ENCODE measurements around the gene DHRS1. TPM values are rescaled to one million over a fixed set of nuclear protein-coding genes. Genes with fewer than 3 reads are reported as not detected.

The DHRS1 gene
- total RNA-seq, 1 experiment from 2014 or later, result 34.7 TPM

DNA sequence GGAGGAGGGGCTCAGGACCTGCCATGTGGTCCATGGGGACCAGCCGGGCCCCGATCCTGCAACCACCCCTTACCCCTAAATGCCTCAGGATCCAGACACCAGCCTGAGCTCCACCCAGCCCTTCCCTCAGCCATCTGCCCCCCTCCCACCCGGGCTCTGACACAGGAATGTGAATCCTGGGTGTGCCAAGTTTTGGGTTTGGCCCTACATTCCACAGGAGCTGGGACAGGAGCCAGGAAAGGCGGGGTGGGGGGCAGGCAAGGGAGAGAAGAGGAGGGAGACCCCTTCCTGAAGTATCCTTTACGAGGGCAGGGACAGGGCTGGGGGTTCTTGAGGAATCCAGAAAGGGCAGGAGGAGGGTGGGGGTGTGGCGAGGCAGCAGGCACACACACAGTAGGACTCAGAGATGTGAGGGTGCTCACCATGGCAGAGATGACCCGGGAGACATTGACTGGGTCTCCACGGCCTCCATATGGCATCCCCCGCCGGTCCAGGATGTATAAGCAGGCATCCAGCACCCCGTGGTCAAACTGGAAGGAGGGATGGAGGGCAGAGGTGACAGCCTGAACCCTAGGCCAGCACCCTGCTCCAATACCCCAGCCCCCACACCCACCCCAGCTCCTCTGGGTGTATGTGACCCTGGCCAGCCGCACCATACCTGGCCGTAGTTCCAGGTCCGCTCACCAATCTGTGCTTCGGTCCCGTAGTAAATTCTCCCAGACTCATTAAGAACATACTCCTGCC lies 40.1 kb downstream of the DHRS1 start:
- H3K27ac ChIP-seq (ENCODE audit: low read depth, low read length), result no peak overlapping the region
- H3K4me3 ChIP-seq (replicated peaks in 1 of 2; ENCODE audit: low read depth in 1 of 2, low read length in 2 of 2), result no peak overlapping the region
- peak overlapping the region; percentile 43 for H3K4me2 ChIP-seq (ENCODE audit: low read length)
- no peaks in the 10 kb centered on the region for H3K9me3 ChIP-seq (ENCODE audit: control insufficient read depth in 1 of 2, insufficient read depth in 1 of 2, low read depth in 1 of 2, low read length in 2 of 2)
- no peak overlapping the region for H3K9ac ChIP-seq (ENCODE audit: low read length)
- TF ChIP-seq POLR2A (IDR thresholded peaks at IDR 0.05; ENCODE audit: borderline replicate concordance, extremely low read depth, insufficient read depth, insufficient read length), result no peak
- no peak for TF ChIP-seq TCF7L2 (IDR thresholded peaks at IDR 0.05; ENCODE audit: borderline replicate concordance, extremely low read depth, insufficient read depth, insufficient read length)
- no peak for TF ChIP-seq CEBPB (IDR thresholded peaks at IDR 0.05; ENCODE audit: low read depth)
- no peak for TF ChIP-seq FOSL1 (IDR thresholded peaks at IDR 0.05; ENCODE audit: low read depth)
- no peak for TF ChIP-seq SIN3A (IDR thresholded peaks at IDR 0.05; ENCODE audit: low read depth)
- no peak for TF ChIP-seq ELF1 (IDR thresholded peaks at IDR 0.05; ENCODE audit: borderline replicate concordance, low read depth)
- ChIA-PET POLR2A (no interaction called here), RAD21 (ENCODE audit: low non-redundant PET in 1 of 2, low total read pairs in 2 of 2, uncharacterized antibody in 2 of 2, unreplicated experiment in 2 of 2) (no interaction called here), CTCF (no interaction called here)
- no peak overlapping the region for H2AFZ ChIP-seq (ENCODE audit: low read depth, low read length, poor library complexity, severe bottlenecking)
- no peaks in the 10 kb centered on the region for H3K79me2 ChIP-seq (ENCODE audit: insufficient read depth, low read length)
- H3K36me3 ChIP-seq (ENCODE audit: control insufficient read depth in 1 of 2, insufficient read depth in 2 of 2, low read length in 2 of 2), result no peaks in the 10 kb centered on the region; a peak in 1 of 4 replicates
- H4K20me1 ChIP-seq (ENCODE audit: insufficient read depth), result no peaks in the 10 kb centered on the region
- BruUV-seq (replicated peaks), result no TSS peak
- no peaks in the 10 kb centered on the region for H3K27me3 ChIP-seq (ENCODE audit: insufficient read depth, low read length)
- peak; percentile 55; the same call in 1 of the 2 replicates for ATAC-seq
- no peak for DNase-seq (ENCODE audit: low read depth, low spot score)
- no peaks in the 10 kb centered on the region for H3K9me2 ChIP-seq (ENCODE audit: insufficient read depth)
- intact Hi-C loops (cut with micrococcal nuclease), result no loop called here
- peaks cover 10 to 14% of the 10 kb centered on the region in 2 experiments for H3K4me1 ChIP-seq (ENCODE audit: control insufficient read depth in 1 of 2, insufficient read depth in 2 of 2, low read length in 2 of 2)

DNA sequence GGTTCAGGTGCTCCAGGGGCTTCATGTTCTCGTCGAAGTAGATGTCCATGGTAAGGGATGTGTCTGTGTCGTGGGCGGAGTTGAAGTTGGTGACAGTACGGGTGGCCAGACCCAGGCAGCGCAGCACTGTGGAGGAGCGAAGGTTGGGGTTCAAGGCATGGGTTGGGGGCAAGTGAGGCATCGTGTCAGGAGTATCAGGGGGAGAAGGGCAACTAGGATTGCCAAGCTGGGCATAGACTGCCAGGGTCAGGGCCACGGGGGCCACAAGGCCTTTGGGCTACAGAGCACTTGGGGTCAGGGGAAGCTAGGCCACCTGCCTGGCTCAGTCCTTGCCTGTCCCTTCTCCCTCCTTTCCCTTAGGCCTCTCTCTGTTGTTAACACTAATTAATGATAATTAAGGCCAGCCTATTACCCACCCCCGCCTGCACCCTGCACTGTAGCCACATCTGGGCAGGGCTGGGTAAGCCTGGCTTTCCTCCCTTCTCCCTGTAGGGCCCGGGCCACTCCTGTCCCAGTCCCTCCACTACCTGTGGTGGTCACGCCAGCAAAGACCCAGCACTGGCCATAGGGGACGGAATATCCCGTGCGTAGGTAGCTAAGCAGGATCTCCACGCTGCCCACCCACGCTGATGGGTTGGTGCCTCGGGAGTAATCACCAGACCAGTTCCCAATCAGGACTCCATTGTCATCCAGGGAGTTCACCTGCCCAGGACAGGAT lies 40.9 kb downstream of the DHRS1 start:
- Histone ChIP-seq H3K79me2 (ENCODE audit: insufficient read depth, low read length) (no peaks in the 10 kb centered on the region), H3K9ac (ENCODE audit: low read length) (no peak overlapping the region), H3K4me3 (replicated peaks in 1 of 2; ENCODE audit: low read depth in 1 of 2, low read length in 2 of 2) (no peak overlapping the region), H3K36me3 (ENCODE audit: control insufficient read depth in 1 of 2, insufficient read depth in 2 of 2, low read length in 2 of 2) (no peaks in the 10 kb centered on the region; a peak in 1 of 4 replicates), H3K9me3 (ENCODE audit: control insufficient read depth in 1 of 2, insufficient read depth in 1 of 2, low read depth in 1 of 2, low read length in 2 of 2) (no peaks in the 10 kb centered on the region), H3K27me3 (ENCODE audit: insufficient read depth, low read length) (no peaks in the 10 kb centered on the region), H3K27ac (ENCODE audit: low read depth, low read length) (no peak overlapping the region), H3K4me1 (ENCODE audit: control insufficient read depth in 1 of 2, insufficient read depth in 2 of 2, low read length in 2 of 2) (peaks cover 10 to 14% of the 10 kb centered on the region in 2 experiments), H3K4me2 (ENCODE audit: low read length) (peak overlapping the region; percentile 43), H3K9me2 (ENCODE audit: insufficient read depth) (no peaks in the 10 kb centered on the region), H2AFZ (ENCODE audit: low read depth, low read length, poor library complexity, severe bottlenecking) (no peak overlapping the region), H4K20me1 (ENCODE audit: insufficient read depth) (no peaks in the 10 kb centered on the region)
- ATAC-seq, result peak; percentile 30; the same call in 1 of the 2 replicates
- DNase-seq (ENCODE audit: low read depth, low spot score), result no peak
- intact Hi-C loops (cut with micrococcal nuclease), result no loop called here
- ChIA-PET CTCF (interaction anchor here (1.1 kb wide), 1 partner anchor 12 kb away, joined by 3 read pairs; the partner anchor contains the start of gene RABGGTA), RAD21 (ENCODE audit: low non-redundant PET in 1 of 2, low total read pairs in 2 of 2, uncharacterized antibody in 2 of 2, unreplicated experiment in 2 of 2) (no interaction called here), POLR2A (no interaction called here)
- no TSS peak for BruUV-seq (replicated peaks)
- TF ChIP-seq, protein P1, sequence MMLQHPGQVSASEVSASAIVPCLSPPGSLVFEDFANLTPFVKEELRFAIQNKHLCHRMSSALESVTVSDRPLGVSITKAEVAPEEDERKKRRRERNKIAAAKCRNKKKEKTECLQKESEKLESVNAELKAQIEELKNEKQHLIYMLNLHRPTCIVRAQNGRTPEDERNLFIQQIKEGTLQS (IDR thresholded peaks at IDR 0.05), result no peak
- TF ChIP-seq JUND (IDR thresholded peaks at IDR 0.05) (no peak), RAD21 (IDR thresholded peaks at IDR 0.05; ENCODE audit: low read depth) (no peak), TCF7L2 (IDR thresholded peaks at IDR 0.05; ENCODE audit: borderline replicate concordance, extremely low read depth, insufficient read depth, insufficient read length) (no peak), SP1 (IDR thresholded peaks at IDR 0.05; ENCODE audit: low read depth) (no peak)
- TF ChIP-seq, protein P2, sequence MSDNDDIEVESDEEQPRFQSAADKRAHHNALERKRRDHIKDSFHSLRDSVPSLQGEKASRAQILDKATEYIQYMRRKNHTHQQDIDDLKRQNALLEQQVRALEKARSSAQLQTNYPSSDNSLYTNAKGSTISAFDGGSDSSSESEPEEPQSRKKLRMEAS (IDR thresholded peaks at IDR 0.05), result no peak
- TF ChIP-seq, protein P3, sequence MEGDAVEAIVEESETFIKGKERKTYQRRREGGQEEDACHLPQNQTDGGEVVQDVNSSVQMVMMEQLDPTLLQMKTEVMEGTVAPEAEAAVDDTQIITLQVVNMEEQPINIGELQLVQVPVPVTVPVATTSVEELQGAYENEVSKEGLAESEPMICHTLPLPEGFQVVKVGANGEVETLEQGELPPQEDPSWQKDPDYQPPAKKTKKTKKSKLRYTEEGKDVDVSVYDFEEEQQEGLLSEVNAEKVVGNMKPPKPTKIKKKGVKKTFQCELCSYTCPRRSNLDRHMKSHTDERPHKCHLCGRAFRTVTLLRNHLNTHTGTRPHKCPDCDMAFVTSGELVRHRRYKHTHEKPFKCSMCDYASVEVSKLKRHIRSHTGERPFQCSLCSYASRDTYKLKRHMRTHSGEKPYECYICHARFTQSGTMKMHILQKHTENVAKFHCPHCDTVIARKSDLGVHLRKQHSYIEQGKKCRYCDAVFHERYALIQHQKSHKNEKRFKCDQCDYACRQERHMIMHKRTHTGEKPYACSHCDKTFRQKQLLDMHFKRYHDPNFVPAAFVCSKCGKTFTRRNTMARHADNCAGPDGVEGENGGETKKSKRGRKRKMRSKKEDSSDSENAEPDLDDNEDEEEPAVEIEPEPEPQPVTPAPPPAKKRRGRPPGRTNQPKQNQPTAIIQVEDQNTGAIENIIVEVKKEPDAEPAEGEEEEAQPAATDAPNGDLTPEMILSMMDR (IDR thresholded peaks at IDR 0.05 in 2 of 3, conservative IDR thresholded peaks at IDR 0.05 in 1 of 3; ENCODE audit: borderline replicate concordance in 1 of 3, insufficient read depth in 1 of 3, low read depth in 2 of 3, low read length in 2 of 3), result no peak
- TF ChIP-seq, protein P4, sequence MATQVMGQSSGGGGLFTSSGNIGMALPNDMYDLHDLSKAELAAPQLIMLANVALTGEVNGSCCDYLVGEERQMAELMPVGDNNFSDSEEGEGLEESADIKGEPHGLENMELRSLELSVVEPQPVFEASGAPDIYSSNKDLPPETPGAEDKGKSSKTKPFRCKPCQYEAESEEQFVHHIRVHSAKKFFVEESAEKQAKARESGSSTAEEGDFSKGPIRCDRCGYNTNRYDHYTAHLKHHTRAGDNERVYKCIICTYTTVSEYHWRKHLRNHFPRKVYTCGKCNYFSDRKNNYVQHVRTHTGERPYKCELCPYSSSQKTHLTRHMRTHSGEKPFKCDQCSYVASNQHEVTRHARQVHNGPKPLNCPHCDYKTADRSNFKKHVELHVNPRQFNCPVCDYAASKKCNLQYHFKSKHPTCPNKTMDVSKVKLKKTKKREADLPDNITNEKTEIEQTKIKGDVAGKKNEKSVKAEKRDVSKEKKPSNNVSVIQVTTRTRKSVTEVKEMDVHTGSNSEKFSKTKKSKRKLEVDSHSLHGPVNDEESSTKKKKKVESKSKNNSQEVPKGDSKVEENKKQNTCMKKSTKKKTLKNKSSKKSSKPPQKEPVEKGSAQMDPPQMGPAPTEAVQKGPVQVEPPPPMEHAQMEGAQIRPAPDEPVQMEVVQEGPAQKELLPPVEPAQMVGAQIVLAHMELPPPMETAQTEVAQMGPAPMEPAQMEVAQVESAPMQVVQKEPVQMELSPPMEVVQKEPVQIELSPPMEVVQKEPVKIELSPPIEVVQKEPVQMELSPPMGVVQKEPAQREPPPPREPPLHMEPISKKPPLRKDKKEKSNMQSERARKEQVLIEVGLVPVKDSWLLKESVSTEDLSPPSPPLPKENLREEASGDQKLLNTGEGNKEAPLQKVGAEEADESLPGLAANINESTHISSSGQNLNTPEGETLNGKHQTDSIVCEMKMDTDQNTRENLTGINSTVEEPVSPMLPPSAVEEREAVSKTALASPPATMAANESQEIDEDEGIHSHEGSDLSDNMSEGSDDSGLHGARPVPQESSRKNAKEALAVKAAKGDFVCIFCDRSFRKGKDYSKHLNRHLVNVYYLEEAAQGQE (IDR thresholded peaks at IDR 0.05; ENCODE audit: low read depth), result no peak

Measured in HCT116 (cell line).